ENCODE measurements around the gene NPIPB2. TPM values are rescaled to one million over a fixed set of nuclear protein-coding genes. Genes with fewer than 3 reads are reported as not detected.

Gene NPIPB2
- total and polyA plus RNA-seq, 10 of the 15 experiments (the other 5 are each of a cell fraction or from before 2014, with no cell fraction given): 1.9 to 29.3 (median 10.8) TPM

- TF ChIP-seq SREBF1 (IDR thresholded peaks at IDR 0.05; ENCODE audit: low read length) (no peak), ETV6 (conservative IDR thresholded peaks at IDR 0.05 in 1 of 2, IDR thresholded peaks at IDR 0.05 in 1 of 2; ENCODE audit: borderline replicate concordance in 1 of 2, low read depth in 1 of 2) (0 out of 4 replicates have a peak, but pooled peaks of 1 of the 2 experiments have one; percentile 18), RCOR1 (conservative IDR thresholded peaks at IDR 0.05; ENCODE audit: low read depth, low read length) (0 out of 2 replicates have a peak, but pooled peaks have one; percentile 78), FOS (IDR thresholded peaks at IDR 0.05; ENCODE audit: borderline replicate concordance, extremely low read depth, insufficient read length) (no peak), NBN (IDR thresholded peaks at IDR 0.05) (peak; percentile 65), EZH2 (IDR thresholded peaks at IDR 0.05; ENCODE audit: borderline replicate concordance, control insufficient read depth, low read depth, low read length) (no peak), ZNF207 (IDR thresholded peaks at IDR 0.05; ENCODE audit: borderline replicate concordance) (no peak), DPF2 (IDR thresholded peaks at IDR 0.05) (0 out of 2 replicates have a peak, but pooled peaks have one; percentile 14), ZSCAN29 (IDR thresholded peaks at IDR 0.05) (no peak), ZBTB40 (IDR thresholded peaks at IDR 0.05; ENCODE audit: borderline replicate concordance) (no peak), SREBF2 (IDR thresholded peaks at IDR 0.05; ENCODE audit: low read length) (no peak), SIN3A (IDR thresholded peaks at IDR 0.05; ENCODE audit: low read depth, low read length) (no peak), FOXM1 (IDR thresholded peaks at IDR 0.05; ENCODE audit: low read depth, low read length) (no peak), ZNF217 (IDR thresholded peaks at IDR 0.05) (no peak; the same call in 1 of the 2 replicates), POU2F2 (IDR thresholded peaks at IDR 0.05; ENCODE audit: borderline replicate concordance, low read depth, low read length) (0 out of 3 replicates have a peak, but pooled peaks have one; percentile 4), HDAC2 (IDR thresholded peaks at IDR 0.05) (no peak), NR2C1 (IDR thresholded peaks at IDR 0.05) (no peak)
- TF ChIP-seq, protein P1, sequence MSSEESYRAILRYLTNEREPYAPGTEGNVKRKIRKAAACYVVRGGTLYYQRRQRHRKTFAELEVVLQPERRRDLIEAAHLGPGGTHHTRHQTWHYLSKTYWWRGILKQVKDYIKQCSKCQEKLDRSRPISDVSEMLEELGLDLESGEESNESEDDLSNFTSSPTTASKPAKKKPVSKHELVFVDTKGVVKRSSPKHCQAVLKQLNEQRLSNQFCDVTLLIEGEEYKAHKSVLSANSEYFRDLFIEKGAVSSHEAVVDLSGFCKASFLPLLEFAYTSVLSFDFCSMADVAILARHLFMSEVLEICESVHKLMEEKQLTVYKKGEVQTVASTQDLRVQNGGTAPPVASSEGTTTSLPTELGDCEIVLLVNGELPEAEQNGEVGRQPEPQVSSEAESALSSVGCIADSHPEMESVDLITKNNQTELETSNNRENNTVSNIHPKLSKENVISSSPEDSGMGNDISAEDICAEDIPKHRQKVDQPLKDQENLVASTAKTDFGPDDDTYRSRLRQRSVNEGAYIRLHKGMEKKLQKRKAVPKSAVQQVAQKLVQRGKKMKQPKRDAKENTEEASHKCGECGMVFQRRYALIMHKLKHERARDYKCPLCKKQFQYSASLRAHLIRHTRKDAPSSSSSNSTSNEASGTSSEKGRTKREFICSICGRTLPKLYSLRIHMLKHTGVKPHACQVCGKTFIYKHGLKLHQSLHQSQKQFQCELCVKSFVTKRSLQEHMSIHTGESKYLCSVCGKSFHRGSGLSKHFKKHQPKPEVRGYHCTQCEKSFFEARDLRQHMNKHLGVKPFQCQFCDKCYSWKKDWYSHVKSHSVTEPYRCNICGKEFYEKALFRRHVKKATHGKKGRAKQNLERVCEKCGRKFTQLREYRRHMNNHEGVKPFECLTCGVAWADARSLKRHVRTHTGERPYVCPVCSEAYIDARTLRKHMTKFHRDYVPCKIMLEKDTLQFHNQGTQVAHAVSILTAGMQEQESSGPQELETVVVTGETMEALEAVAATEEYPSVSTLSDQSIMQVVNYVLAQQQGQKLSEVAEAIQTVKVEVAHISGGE (CRISPR knock-in tag; IDR thresholded peaks at IDR 0.05): no peak
- TF ChIP-seq, protein P2, sequence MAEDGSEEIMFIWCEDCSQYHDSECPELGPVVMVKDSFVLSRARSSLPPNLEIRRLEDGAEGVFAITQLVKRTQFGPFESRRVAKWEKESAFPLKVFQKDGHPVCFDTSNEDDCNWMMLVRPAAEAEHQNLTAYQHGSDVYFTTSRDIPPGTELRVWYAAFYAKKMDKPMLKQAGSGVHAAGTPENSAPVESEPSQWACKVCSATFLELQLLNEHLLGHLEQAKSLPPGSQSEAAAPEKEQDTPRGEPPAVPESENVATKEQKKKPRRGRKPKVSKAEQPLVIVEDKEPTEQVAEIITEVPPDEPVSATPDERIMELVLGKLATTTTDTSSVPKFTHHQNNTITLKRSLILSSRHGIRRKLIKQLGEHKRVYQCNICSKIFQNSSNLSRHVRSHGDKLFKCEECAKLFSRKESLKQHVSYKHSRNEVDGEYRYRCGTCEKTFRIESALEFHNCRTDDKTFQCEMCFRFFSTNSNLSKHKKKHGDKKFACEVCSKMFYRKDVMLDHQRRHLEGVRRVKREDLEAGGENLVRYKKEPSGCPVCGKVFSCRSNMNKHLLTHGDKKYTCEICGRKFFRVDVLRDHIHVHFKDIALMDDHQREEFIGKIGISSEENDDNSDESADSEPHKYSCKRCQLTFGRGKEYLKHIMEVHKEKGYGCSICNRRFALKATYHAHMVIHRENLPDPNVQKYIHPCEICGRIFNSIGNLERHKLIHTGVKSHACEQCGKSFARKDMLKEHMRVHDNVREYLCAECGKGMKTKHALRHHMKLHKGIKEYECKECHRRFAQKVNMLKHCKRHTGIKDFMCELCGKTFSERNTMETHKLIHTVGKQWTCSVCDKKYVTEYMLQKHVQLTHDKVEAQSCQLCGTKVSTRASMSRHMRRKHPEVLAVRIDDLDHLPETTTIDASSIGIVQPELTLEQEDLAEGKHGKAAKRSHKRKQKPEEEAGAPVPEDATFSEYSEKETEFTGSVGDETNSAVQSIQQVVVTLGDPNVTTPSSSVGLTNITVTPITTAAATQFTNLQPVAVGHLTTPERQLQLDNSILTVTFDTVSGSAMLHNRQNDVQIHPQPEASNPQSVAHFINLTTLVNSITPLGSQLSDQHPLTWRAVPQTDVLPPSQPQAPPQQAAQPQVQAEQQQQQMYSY (CRISPR knock-in tag; IDR thresholded peaks at IDR 0.05): no peak
Observed at GRCh38 chr16:11980136-11980844, 38.4 kb upstream of the NPIPB2 start (continued).

All from GM12878 (cell line).